Smooth muscle cell (in vitro differentiated cells): ENCODE results near the gene CRHBP. TPM values are rescaled to one million over a fixed set of nuclear protein-coding genes. Genes with fewer than 3 reads are reported as not detected.
"Not testable (repeated sequence)": the region's sequence is repeated elsewhere in the genome, so short reads cannot be mapped to it uniquely, and the experiment has no call there.

ENCODE experiments used
- DNase-seq: peaks from one replicate; lab custom pipeline; 2025; ENCODE audit not compliant: unreplicated experiment; lab: John Stamatoyannopoulos, UW
- H2AFZ ChIP-seq: fragments of 200-600 bp; sonication (generic); 2 replicates; pipeline ENCODE4 v1.6.0; 2016; ENCODE audit warnings: antibody characterized with exemption, low read depth, mild to moderate bottlenecking
- H3F3A ChIP-seq: fragments of 200-600 bp; sonication (generic); 2 replicates; pipeline ENCODE4 v1.6.0; 2017; ENCODE audit warnings: antibody characterized with exemption, low read depth
- H3K27ac ChIP-seq: fragments of 200-600 bp; sonication (generic); 2 replicates; pipeline ENCODE4 v1.5.1; 2016; ENCODE audit warnings: low read depth, mild to moderate bottlenecking
- H3K27me3 ChIP-seq: fragments of 200-600 bp; sonication (generic); 2 replicates; pipeline ENCODE4 v1.6.1; 2016; ENCODE audit warnings: low read depth, mild to moderate bottlenecking
- H3K36me3 ChIP-seq: fragments of 200-600 bp; sonication (generic); 2 replicates; pipeline ENCODE4 v1.5.1; 2016; ENCODE audit warnings: low read depth
- H3K4me1 ChIP-seq: fragments of 200-600 bp; sonication (generic); 2 replicates; pipeline ENCODE4 v1.5.1; 2016; ENCODE audit warnings: low read depth
- H3K4me2 ChIP-seq: fragments of 200-600 bp; sonication (generic); 2 replicates; pipeline ENCODE4 v1.6.0; 2016; ENCODE audit warnings: mild to moderate bottlenecking
- H3K4me3 ChIP-seq: fragments of 200-600 bp; sonication (generic); 2 replicates; pipeline ENCODE4 v1.5.1; 2016; ENCODE audit warnings: mild to moderate bottlenecking
- H3K79me2 ChIP-seq: fragments of 200-600 bp; sonication (generic); 2 replicates; pipeline ENCODE4 v1.6.0; 2016; ENCODE audit warnings: low read depth, mild to moderate bottlenecking
- H3K9ac ChIP-seq: fragments of 200-600 bp; sonication (generic); 2 replicates; pipeline ENCODE4 v1.6.0; 2016; ENCODE audit warnings: low read depth
- H3K9me3 ChIP-seq: fragments of 200-600 bp; sonication (generic); replicated peaks from 2 replicates; pipeline ENCODE4 v1.5.1; 2016; ENCODE audit warnings: low read depth
- H4K20me1 ChIP-seq: fragments of 200-600 bp; sonication (generic); 2 replicates; pipeline ENCODE4 v1.6.0; 2016; ENCODE audit warnings: low read depth
- CTCF ChIP-seq: fragments of 200-600 bp; sonication (generic); IDR thresholded peaks from 2 replicates; pipeline ENCODE4 v1.5.1; 2017; ENCODE audit warnings: borderline replicate concordance, mild to moderate bottlenecking, antibody characterized with exemption; ENCODE audit not compliant: insufficient read depth, poor library complexity, severe bottlenecking
- WGBS: methylation state at CpG from one replicate; pipeline ENCODE4 v1.1.7; 2016; ENCODE audit warnings: low lambda C conversion rate; 5-methylcytosine and 5-hydroxymethylcytosine counted together
- polyA plus RNA-seq: library from polyadenylated mRNA; unstranded; fragments of >200 nt; fragmentation: Nextera tagmentation; extraction: Ambion mirVana; gene quantifications from 2 replicates; pipeline ENCODE4 v1.2.1, GENCODE V29; 2016
- total RNA-seq: library from RNA; depleted of rRNA; stranded (reverse); fragments of >200 nt; gene quantifications from 2 replicates; pipeline ENCODE4 v1.2.3, GENCODE V29; 2014

CRHBP gene
- total and polyA plus RNA-seq, 2 experiments from 2014 or later, result 48.2 to 51.1 TPM

- H3K4me3 ChIP-seq, result no peak overlapping the region
- DNase-seq, result no peak
- no peaks in the 10 kb centered on the region for H3K27me3 ChIP-seq
- H3K9me3 ChIP-seq, result no peaks in the 10 kb centered on the region
- no peaks in the 10 kb centered on the region for H3F3A ChIP-seq
- no peak overlapping the region for H3K4me2 ChIP-seq
- no peaks in the 10 kb centered on the region for H3K4me1 ChIP-seq
- H4K20me1 ChIP-seq, result no peaks in the 10 kb centered on the region
- H3K9ac ChIP-seq, result no peak overlapping the region
- no peak overlapping the region for H3K27ac ChIP-seq
- no peak for TF ChIP-seq CTCF
- WGBS, result 37% methylated on average over 6 of the region's 6 CpGs
- H2AFZ ChIP-seq, result no peak overlapping the region
- no peaks in the 10 kb centered on the region for H3K36me3 ChIP-seq
- H3K79me2 ChIP-seq, result no peaks in the 10 kb centered on the region
Measured at GRCh38 chr5:76986825-76987526, 34.1 kb downstream of the CRHBP start.

- no peak overlapping the region for H2AFZ ChIP-seq
- peak overlapping the region; percentile 35 for H3K4me2 ChIP-seq
- H3K9me3 ChIP-seq, result no peaks in the 10 kb centered on the region
- no peaks in the 10 kb centered on the region for H3F3A ChIP-seq
- TF ChIP-seq CTCF, result no peak
- H3K27ac ChIP-seq, result peak overlapping the region; percentile 0
- no peaks in the 10 kb centered on the region for H4K20me1 ChIP-seq
- no peaks in the 10 kb centered on the region for H3K79me2 ChIP-seq
- WGBS, result 58% methylated on average over 5 of the region's 5 CpGs
- no peak overlapping the region for H3K9ac ChIP-seq
- no peaks in the 10 kb centered on the region for H3K36me3 ChIP-seq
- H3K4me1 ChIP-seq, result no peaks in the 10 kb centered on the region
- no peaks in the 10 kb centered on the region for H3K27me3 ChIP-seq
- no peak for DNase-seq
- no peak overlapping the region for H3K4me3 ChIP-seq
Measured at GRCh38 chr5:76990899-76991459, 38.1 kb downstream of the CRHBP start.

GRCh38 chr5:76993436-76993835, 40.6 kb downstream of the CRHBP start:
- not testable (repeated sequence) for H3K79me2 ChIP-seq, H4K20me1 ChIP-seq, H3K36me3 ChIP-seq, H3K27me3 ChIP-seq, H2AFZ ChIP-seq, H3K27ac ChIP-seq, H3K4me3 ChIP-seq, H3K9me3 ChIP-seq, H3K9ac ChIP-seq, H3K4me1 ChIP-seq, H3F3A ChIP-seq, H3K4me2 ChIP-seq, DNase-seq
- 93% methylated on average over 9 of the region's 9 CpGs for WGBS

- H2AFZ ChIP-seq, result no peak overlapping the region
- H3F3A ChIP-seq, result no peaks in the 10 kb centered on the region
- no peaks in the 10 kb centered on the region for H3K27me3 ChIP-seq
- no peak for TF ChIP-seq CTCF
- H4K20me1 ChIP-seq, result no peaks in the 10 kb centered on the region
- H3K4me2 ChIP-seq, result no peak overlapping the region
- no peaks in the 10 kb centered on the region for H3K79me2 ChIP-seq
- H3K4me3 ChIP-seq, result no peak overlapping the region
- H3K36me3 ChIP-seq, result no peaks in the 10 kb centered on the region
- no peaks in the 10 kb centered on the region for H3K9me3 ChIP-seq
- no peaks in the 10 kb centered on the region for H3K4me1 ChIP-seq
- DNase-seq, result no peak
- H3K27ac ChIP-seq, result no peak overlapping the region
- 82% methylated on average over 6 of the region's 6 CpGs for WGBS
- H3K9ac ChIP-seq, result no peak overlapping the region
Measured at GRCh38 chr5:76994337-76994736, 41.5 kb downstream of the CRHBP start.

GRCh38 chr5:76998251-76998650, 45.4 kb downstream of the CRHBP start:
- H4K20me1 ChIP-seq, H3K27me3 ChIP-seq, H2AFZ ChIP-seq, H3F3A ChIP-seq, H3K4me1 ChIP-seq, H3K9ac ChIP-seq, DNase-seq, H3K36me3 ChIP-seq, H3K4me2 ChIP-seq, H3K9me3 ChIP-seq, H3K4me3 ChIP-seq, H3K79me2 ChIP-seq, H3K27ac ChIP-seq: not testable (repeated sequence)
- WGBS, result 93% methylated on average over 4 of the region's 4 CpGs
